K562 (cell line): ENCODE data around the gene ZKSCAN7.

Experiments used
- CBX3 ChIP-seq, 2 experiments: IDR thresholded peaks; 1 replicate in 1 of 2; 2 replicates in 1 of 2; pipeline ENCODE4 v1.6.1; 2012; ENCODE audit warnings: inconsistent platforms in 2 of 2, low read length in 2 of 2, borderline replicate concordance in 1 of 2, control low read depth in 1 of 2
- GATAD2A ChIP-seq: fragments of 450-650 bp; IDR thresholded peaks from 2 replicates; pipeline ENCODE4 v1.6.1; 2017

DNA sequence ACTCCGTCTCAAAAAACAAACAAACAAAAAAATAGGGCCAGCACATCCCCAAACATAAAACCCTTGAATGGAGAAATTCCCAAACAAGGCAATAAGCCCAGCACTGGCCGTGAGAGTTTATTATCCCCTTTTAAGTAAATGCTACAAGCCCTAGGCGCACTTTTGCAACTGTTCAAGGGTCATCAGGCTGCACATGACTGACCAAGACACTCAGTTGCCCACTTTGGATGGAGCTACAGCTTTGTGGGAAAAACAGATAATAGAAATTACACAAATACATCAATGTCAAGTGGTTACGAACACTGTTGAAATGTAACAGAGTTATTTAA is 43.8 kb upstream of the ZKSCAN7 start:
- TF ChIP-seq CBX3 (IDR thresholded peaks at IDR 0.05; ENCODE audit: borderline replicate concordance in 1 of 2, low read length in 2 of 2) = no peak
- TF ChIP-seq GATAD2A = no peak
